Mesodermal cell (in vitro differentiated cells): ENCODE measurements around the gene CENPF.

Source experiments
- H3K27ac ChIP-seq: 2 replicates; pipeline ENCODE4 v1.7.0; 2013; ENCODE audit warnings: mild to moderate bottlenecking, low read depth, low read length, moderate library complexity; ENCODE audit not compliant: severe bottlenecking
- H3K36me3 ChIP-seq: 2 replicates; pipeline ENCODE4 v1.7.1; 2013; ENCODE audit warnings: mild to moderate bottlenecking, low read length, moderate library complexity; ENCODE audit not compliant: control insufficient read depth, insufficient read depth
- H3K4me1 ChIP-seq: one replicate; pipeline ENCODE4 v1.7.1; 2013; ENCODE audit warnings: mild to moderate bottlenecking, low read length; ENCODE audit not compliant: insufficient read depth, control insufficient read depth, poor library complexity, severe bottlenecking
- H3K4me3 ChIP-seq: 2 replicates; pipeline ENCODE4 v1.7.0; 2013; ENCODE audit warnings: low read length, control low read depth, mild to moderate bottlenecking; ENCODE audit not compliant: insufficient read depth, poor library complexity, severe bottlenecking; ENCODE audit errors: extremely low read depth
- H3K9me3 ChIP-seq: 2 replicates; pipeline ENCODE4 v1.7.1; 2013; ENCODE audit warnings: mild to moderate bottlenecking, low read length, moderate library complexity; ENCODE audit not compliant: control insufficient read depth
- WGBS, 2 experiments: methylation state at CpG; one replicate each; pipeline ENCODE4 v1.1.5; 2013; ENCODE audit warnings: missing lambda C conversion rate in 2 of 2; ENCODE audit not compliant: insufficient coverage in 2 of 2; 5-methylcytosine and 5-hydroxymethylcytosine counted together

Gene CENPF

DNA sequence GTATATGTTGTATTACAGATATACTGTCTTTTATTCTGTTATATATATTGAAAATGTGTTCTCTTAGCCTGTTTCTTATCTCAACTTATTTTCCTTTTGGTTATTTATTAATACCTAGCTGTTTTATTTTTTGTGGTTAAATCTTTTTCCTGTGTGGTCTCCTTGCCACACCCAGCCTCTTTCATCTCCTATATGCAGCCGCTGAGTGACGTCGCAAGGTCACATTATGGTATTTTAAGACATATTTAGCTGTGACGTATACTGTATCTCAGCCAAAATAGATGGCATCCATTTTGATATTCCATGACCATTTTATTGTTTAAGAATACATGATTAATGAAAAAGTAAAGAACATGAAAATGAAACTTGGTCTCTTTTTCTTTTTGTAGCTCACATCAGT, 29.1 kb downstream of the CENPF start:
- H3K27ac ChIP-seq: no peak overlapping the region
- H3K9me3 ChIP-seq: no peaks in the 10 kb centered on the region
- no CpG with 5 or more reads among the region's 4 CpGs for WGBS, 2 experiments
- H3K4me3 ChIP-seq: no peak overlapping the region
- H3K36me3 ChIP-seq: peaks cover 87% of the 10 kb centered on the region
- no peaks in the 10 kb centered on the region for H3K4me1 ChIP-seq

DNA sequence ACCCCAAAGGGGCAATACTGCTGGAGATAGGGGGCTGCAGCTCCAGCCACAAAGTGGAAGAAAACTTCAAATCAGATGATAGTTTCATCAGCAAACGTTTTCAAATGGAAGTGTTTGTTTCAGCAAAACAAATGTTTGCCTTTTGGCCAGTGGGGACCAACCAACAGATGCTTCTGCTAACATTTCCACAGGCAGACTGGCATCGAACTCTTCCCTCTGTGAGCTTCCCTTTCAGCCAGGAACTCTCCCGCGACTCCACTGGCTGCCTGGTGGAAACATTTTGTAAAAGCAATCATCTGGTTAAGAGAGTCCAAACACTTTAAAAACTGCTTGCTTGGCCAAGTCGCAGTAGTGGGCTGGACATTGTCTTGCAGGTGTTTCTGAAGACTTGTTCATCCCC, 30.7 kb downstream of the CENPF start:
- 93 to 96% methylated on average over 3 to 5 of the region's 5 CpGs for WGBS, 2 experiments
- no peak overlapping the region for H3K4me3 ChIP-seq
- H3K27ac ChIP-seq: no peak overlapping the region
- no peaks in the 10 kb centered on the region for H3K9me3 ChIP-seq
- peaks cover 96% of the 10 kb centered on the region for H3K36me3 ChIP-seq
- H3K4me1 ChIP-seq: peaks cover 5% of the 10 kb centered on the region

DNA sequence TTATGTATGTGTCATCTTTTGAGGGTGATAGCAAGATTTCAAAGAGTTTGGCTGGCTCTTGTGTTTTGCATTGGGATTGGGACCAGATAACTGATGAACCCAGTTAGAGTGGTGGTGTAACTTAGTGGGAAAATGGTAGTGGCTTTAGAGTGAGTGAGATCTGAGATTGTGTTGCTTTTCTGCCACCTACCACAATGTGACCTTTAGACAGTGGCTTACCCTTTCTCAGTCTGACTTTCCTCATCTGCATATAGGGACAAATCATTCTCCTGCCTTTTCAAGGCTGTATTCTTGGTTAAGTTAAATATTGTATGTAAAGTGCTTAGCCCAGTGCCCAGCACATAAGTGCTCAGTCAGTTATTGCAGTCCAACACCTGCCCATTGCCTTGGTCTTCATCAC, 31.3 kb downstream of the CENPF start:
- no peaks in the 10 kb centered on the region for H3K9me3 ChIP-seq
- H3K4me3 ChIP-seq: no peak overlapping the region
- peaks cover 96% of the 10 kb centered on the region for H3K36me3 ChIP-seq
- no peak overlapping the region for H3K27ac ChIP-seq
- H3K4me1 ChIP-seq: peaks cover 11% of the 10 kb centered on the region

DNA sequence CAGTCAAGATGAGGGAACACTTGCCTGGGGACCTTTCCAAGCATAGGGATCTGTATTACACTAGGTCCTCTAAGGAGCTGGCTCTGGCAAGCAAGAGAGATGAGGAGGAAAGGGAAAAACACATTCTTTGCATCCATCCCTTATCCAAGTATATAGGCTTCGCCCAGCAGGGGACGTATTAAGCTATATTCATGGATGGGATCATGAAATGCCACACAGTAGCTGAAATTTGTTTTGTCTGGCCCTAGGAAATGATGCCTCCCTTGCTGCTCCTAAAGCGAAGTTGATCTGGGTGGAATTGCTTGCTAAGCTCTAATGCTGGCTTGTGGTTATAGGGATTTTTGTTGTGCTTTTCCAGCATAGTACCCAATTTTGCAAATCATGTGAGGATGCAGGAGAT, 32.1 kb downstream of the CENPF start:
- peaks cover 11% of the 10 kb centered on the region for H3K4me1 ChIP-seq
- peaks cover 95% of the 10 kb centered on the region for H3K36me3 ChIP-seq
- no peak overlapping the region for H3K4me3 ChIP-seq
- H3K27ac ChIP-seq: no peak overlapping the region
- H3K9me3 ChIP-seq: no peaks in the 10 kb centered on the region
- WGBS, 2 experiments: 91 to 94% methylated on average over 3 of the region's 3 CpGs

DNA sequence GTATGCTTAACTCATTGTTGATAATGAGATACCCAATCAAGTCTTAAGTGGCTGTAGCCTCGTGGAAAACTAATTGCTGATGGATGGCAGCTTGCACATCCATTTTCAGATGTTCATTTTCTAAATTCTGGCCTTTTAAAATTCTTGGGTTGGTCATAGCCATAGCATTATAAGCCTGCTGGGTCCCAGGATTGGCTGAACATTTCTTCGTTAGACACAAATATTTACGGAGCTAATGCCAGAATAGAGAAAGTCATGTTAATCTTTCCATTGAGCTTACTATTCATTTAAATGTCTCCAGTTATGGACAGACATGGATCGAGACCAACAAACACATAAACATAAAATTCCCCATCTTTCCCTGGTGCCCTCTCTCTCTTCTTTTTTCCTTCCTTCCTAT, 32.5 kb downstream of the CENPF start:
- Histone ChIP-seq H3K36me3 (peaks cover 95% of the 10 kb centered on the region), H3K27ac (no peak overlapping the region), H3K4me3 (no peak overlapping the region), H3K9me3 (no peaks in the 10 kb centered on the region), H3K4me1 (peaks cover 11% of the 10 kb centered on the region)
- 96 to 100% methylated on average over 3 to 4 of the region's 4 CpGs for WGBS, 2 experiments

DNA sequence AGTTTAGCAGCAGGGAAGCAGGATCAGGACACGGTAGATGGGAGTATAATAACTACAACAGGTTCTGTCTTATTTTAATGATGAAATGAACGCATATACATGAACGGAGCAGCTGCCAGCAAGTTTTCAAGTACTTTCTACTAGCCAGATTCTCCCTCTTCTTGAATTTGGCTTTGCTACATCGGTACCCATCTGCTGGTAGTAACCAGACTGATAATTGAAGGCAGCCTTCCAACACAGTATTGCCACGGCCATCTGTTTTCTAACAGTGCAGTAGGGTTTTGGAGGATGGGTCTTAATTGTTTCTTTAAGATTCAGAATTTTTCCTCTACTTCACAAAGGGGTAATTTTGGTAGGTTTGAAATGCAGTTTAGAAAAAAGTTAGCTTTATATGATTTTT, 33.4 kb downstream of the CENPF start:
- Histone ChIP-seq H3K4me3 (no peak overlapping the region), H3K9me3 (no peaks in the 10 kb centered on the region), H3K27ac (no peak overlapping the region), H3K4me1 (peaks cover 11% of the 10 kb centered on the region), H3K36me3 (peaks cover 95% of the 10 kb centered on the region)
- 100% methylated on average over 3 to 4 of the region's 5 CpGs for WGBS, 2 experiments

DNA sequence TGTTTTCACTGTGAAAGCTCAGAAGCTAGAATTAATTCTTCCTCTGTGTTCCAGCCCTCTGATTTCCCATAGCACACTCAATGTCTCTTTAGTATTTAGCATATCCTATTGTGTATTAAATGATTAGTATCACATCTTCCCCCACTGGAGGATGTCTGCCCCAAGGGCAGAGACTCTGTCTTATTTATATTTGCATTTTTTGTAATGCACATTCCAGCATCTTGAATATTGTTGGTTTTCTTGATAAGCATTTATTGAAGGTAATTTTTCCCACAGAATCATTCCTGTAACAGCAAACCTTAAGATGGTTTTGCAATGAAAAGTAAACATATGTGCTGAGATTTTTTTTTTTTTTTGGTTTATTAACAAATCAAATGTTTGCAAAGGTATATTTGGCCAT, 34.1 kb downstream of the CENPF start:
- Histone ChIP-seq H3K27ac (no peak overlapping the region), H3K4me3 (no peak overlapping the region), H3K4me1 (peaks cover 11% of the 10 kb centered on the region), H3K36me3 (peaks cover 94% of the 10 kb centered on the region), H3K9me3 (no peaks in the 10 kb centered on the region)

DNA sequence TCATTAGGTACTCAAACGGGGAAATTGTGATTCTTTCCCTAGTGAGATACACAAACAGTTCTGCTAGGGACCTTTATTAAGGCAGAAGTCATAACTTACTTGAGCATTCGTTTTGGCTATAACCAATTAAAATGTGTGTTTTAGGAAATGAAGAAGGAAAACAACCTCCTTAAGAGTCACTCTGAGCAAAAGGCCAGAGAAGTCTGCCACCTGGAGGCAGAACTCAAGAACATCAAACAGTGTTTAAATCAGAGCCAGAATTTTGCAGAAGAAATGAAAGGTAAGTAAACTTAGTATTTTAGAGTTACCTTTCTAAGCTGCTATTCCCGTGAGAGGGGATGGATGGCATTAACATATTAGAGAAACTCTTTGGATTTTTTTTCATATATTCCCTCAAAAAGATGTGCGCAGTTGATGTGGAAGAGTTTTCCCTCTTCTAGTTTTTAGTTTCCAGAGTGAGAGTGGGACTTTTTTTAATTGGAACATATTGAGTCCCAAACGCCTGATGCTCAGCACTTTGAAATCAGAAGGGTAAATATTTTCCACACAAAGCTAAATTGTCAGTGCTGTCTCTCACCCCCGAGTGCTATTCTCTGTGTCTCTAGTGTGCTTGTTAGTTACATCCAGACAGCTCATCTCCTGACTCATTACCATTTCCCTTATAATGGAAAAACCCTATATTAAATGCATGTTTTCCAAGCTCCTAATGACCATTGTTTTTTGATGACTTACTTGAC, 34.9 kb downstream of the CENPF start:
- Histone ChIP-seq H3K4me1 (peaks cover 11% of the 10 kb centered on the region), H3K27ac (no peak overlapping the region), H3K36me3 (peaks cover 95% of the 10 kb centered on the region), H3K4me3 (no peak overlapping the region), H3K9me3 (no peaks in the 10 kb centered on the region)
- WGBS, 2 experiments: 100% methylated on average over 4 of the region's 6 CpGs; no CpG with 5 or more reads in 1 of the 2 experiments

DNA sequence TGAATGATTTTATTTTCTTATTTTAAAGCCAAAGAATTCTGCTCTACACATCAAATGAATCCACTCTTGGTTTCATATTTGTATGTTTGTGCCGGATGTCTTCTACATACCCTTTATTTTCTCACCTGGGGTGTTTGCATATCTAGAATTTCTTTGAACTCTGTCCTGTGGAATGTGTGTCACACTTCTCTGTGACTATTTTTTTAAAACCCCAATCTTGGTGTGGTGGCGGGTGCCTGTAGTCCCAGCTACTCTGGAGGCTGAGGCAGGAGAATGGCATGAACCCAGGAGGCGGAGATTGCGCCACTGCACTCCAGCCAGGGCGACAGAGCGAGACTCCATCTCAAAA, 35.4 kb downstream of the CENPF start:
- peaks cover 93% of the 10 kb centered on the region for H3K36me3 ChIP-seq

DNA sequence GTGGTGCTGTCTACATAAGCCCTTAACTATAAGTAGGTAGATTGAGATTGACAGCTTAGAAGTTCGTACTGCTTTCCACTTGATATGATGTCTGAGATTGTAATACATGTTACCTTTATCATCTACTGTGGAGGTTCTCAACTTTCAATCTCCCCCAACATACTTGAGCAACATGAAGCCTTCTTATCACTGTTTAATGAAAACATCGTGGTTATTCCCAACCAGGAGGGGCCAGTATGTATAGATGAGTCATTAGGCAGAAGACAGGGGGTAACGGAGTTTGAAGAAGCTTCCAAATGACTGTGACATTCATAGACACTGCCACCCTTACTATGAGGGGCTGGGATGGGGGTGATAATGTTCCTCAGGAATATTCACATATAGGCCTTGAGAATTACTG, 36.0 kb downstream of the CENPF start:
- H3K9me3 ChIP-seq: no peaks in the 10 kb centered on the region
- no CpG with 5 or more reads among the region's 3 CpGs for whole genome bisulfite sequencing, 2 experiments
- H3K4me3 ChIP-seq: no peak overlapping the region
- H3K36me3 ChIP-seq: peaks cover 91% of the 10 kb centered on the region
- peaks cover 11% of the 10 kb centered on the region for H3K4me1 ChIP-seq
- no peak overlapping the region for H3K27ac ChIP-seq

More for the DNA sequence above, 35.4 kb downstream of the CENPF start:
- Histone ChIP-seq H3K9me3 (no peaks in the 10 kb centered on the region), H3K4me1 (peaks cover 11% of the 10 kb centered on the region), H3K27ac (no peak overlapping the region), H3K4me3 (no peak overlapping the region)
- WGBS, 2 experiments: 93% methylated on average over 4 of the region's 6 CpGs; no CpG with 5 or more reads in 1 of the 2 experiments

DNA sequence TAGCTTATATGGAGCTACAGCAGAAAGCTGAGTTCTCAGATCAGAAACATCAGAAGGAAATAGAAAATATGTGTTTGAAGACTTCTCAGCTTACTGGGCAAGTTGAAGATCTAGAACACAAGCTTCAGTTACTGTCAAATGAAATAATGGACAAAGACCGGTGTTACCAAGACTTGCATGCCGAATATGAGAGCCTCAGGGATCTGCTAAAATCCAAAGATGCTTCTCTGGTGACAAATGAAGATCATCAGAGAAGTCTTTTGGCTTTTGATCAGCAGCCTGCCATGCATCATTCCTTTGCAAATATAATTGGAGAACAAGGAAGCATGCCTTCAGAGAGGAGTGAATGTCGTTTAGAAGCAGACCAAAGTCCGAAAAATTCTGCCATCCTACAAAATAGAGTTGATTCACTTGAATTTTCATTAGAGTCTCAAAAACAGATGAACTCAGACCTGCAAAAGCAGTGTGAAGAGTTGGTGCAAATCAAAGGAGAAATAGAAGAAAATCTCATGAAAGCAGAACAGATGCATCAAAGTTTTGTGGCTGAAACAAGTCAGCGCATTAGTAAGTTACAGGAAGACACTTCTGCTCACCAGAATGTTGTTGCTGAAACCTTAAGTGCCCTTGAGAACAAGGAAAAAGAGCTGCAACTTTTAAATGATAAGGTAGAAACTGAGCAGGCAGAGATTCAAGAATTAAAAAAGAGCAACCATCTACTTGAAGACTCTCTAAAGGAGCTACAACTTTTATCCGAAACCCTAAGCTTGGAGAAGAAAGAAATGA, 37.6 kb downstream of the CENPF start:
- 98 to 100% methylated on average over 3 to 5 of the region's 6 CpGs for WGBS, 2 experiments
- no peak overlapping the region for H3K27ac ChIP-seq
- peaks cover 92% of the 10 kb centered on the region for H3K36me3 ChIP-seq
- H3K4me1 ChIP-seq: peaks cover 11% of the 10 kb centered on the region
- no peak overlapping the region for H3K4me3 ChIP-seq
- no peaks in the 10 kb centered on the region for H3K9me3 ChIP-seq
